PC-3 (cell line): Measurements from ENCODE around the gene DLST.

Source experiments
- CTCF ChIP-seq: fragments of 300-600 bp; sonication (generic); conservative IDR thresholded peaks from 2 replicates; pipeline ENCODE4 v1.5.1; 2017; ENCODE audit warnings: antibody characterized with exemption, low read depth, mild to moderate bottlenecking, low read length
- EZH2phosphoT487 ChIP-seq: fragments of 300-600 bp; sonication (generic); IDR thresholded peaks from 2 replicates; pipeline ENCODE4 v1.6.1; 2018; ENCODE audit warnings: mild to moderate bottlenecking, antibody characterized with exemption, low read length, borderline replicate concordance

GRCh38 chr14:74948228-74949175 lies 66.8 kb downstream of the DLST start:
- no peak for TF ChIP-seq CTCF
- no peak for TF ChIP-seq EZH2phosphoT487
